ENCODE measurements around the gene MYLK. TPM values are rescaled to one million over a fixed set of nuclear protein-coding genes. Genes with fewer than 3 reads are reported as not detected.
A peak's percentile ranks its signal among the peaks of the same experiment; 100 is the strongest.

The MYLK gene
- polyA plus RNA-seq, 3 donors, result 0.35 to 1.3 (median 0.51) TPM

DNA sequence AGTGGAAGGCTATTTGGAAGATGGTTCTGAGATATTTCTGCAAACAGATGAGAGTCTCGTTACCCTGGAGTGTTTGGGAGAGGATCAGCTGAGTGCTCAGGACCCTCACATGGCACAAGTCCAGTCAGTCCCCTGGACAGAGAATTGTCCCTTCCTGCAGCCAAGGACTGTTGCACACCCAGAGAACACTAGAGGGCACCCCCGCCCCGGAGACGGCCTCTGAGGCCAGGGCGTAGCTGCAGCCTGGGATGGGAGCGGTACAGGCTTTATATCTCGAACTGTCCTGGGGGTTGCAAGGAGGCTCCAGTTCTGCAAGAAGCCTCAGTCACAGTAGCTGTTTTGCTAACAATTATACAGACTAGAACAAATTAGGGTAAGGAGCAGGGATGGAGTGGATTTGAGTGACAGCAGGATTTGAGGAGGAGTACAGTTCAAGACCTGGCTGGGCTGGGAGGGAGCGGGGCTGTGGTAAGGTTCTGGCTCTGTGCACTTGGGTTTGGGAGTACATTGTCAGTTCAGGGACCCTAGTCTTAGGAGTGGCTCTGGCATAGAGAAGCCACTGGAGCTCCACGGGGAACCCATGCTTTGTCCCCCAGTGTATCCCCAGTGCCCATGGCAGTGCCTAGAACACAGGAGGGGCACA, 231.7 kb downstream of the MYLK start:
- 36% methylated on average over 6 of the region's 9 CpGs for WGBS (ENCODE audit: insufficient coverage)
- H3K27ac ChIP-seq (ENCODE audit: low read depth in 1 of 2, low read length in 2 of 2), result no peak overlapping the region
- H3K4me2 ChIP-seq (replicated peaks; ENCODE audit: extremely low read depth, low read length, poor library complexity, severe bottlenecking), result no peak overlapping the region
- H3K79me2 ChIP-seq (ENCODE audit: insufficient read depth, low read length), result no peaks in the 10 kb centered on the region
- TF ChIP-seq, protein P1, sequence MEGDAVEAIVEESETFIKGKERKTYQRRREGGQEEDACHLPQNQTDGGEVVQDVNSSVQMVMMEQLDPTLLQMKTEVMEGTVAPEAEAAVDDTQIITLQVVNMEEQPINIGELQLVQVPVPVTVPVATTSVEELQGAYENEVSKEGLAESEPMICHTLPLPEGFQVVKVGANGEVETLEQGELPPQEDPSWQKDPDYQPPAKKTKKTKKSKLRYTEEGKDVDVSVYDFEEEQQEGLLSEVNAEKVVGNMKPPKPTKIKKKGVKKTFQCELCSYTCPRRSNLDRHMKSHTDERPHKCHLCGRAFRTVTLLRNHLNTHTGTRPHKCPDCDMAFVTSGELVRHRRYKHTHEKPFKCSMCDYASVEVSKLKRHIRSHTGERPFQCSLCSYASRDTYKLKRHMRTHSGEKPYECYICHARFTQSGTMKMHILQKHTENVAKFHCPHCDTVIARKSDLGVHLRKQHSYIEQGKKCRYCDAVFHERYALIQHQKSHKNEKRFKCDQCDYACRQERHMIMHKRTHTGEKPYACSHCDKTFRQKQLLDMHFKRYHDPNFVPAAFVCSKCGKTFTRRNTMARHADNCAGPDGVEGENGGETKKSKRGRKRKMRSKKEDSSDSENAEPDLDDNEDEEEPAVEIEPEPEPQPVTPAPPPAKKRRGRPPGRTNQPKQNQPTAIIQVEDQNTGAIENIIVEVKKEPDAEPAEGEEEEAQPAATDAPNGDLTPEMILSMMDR (IDR thresholded peaks at IDR 0.05), result peak; percentile 82
- peak overlapping the region; percentile 48 for H2AFZ ChIP-seq (ENCODE audit: insufficient read depth, low read depth, low read length, poor library complexity, severe bottlenecking)
- peaks cover 0 to 7% of the 10 kb centered on the region in 2 donors for H3K9me3 ChIP-seq (replicated peaks in 1 of 2; ENCODE audit: control insufficient read depth in 1 of 2, insufficient read depth in 1 of 2, low read length in 2 of 2)
- H4K20me1 ChIP-seq (ENCODE audit: insufficient read depth, low read length), result no peaks in the 10 kb centered on the region
- H3K4me3 Mint-ChIP-seq, result no peak overlapping the region
- H3K36me3 Mint-ChIP-seq, result no peaks in the 10 kb centered on the region
- peaks cover 0 to 9% (median 6%) of the 10 kb centered on the region in 7 donors for H3K9me3 Mint-ChIP-seq
- no peaks in the 10 kb centered on the region for H3K36me3 ChIP-seq (replicated peaks in 1 of 2; ENCODE audit: control insufficient read depth in 1 of 2, insufficient read depth in 2 of 2, low read length in 2 of 2)
- intact Hi-C loops (cut with micrococcal nuclease), result loop anchor here (5.0 kb wide), 1 partner anchor 70 kb away; no protein-coding TSS in a partner anchor
- no peak overlapping the region for H3K9ac ChIP-seq (ENCODE audit: insufficient read depth, low read length, poor library complexity, severe bottlenecking)
- peak; percentile 35 to 52 (median 42) for DNase-seq
- no peaks in the 10 kb centered on the region for H3K27me3 ChIP-seq (ENCODE audit: control insufficient read depth in 2 of 2, insufficient read depth in 2 of 2, low read length in 2 of 2)
- H3K27me3 Mint-ChIP-seq (ENCODE audit: low read depth in 3 of 3), result peaks cover 1 to 5% (median 2%) of the 10 kb centered on the region in 3 donors
- H3K27ac Mint-ChIP-seq, result peak overlapping the region in 1 of 7 donors; percentile 75
- H3K4me1 ChIP-seq (ENCODE audit: control insufficient read depth in 1 of 2, insufficient read depth in 2 of 2, low read length in 2 of 2), result peaks cover 0 to 4% of the 10 kb centered on the region in 2 donors
- H3K4me1 Mint-ChIP-seq, result peaks cover 13% of the 10 kb centered on the region
- H3K4me3 ChIP-seq (replicated peaks in 1 of 3; ENCODE audit: low read depth in 2 of 3, low read length in 3 of 3), result no peak overlapping the region

DNA sequence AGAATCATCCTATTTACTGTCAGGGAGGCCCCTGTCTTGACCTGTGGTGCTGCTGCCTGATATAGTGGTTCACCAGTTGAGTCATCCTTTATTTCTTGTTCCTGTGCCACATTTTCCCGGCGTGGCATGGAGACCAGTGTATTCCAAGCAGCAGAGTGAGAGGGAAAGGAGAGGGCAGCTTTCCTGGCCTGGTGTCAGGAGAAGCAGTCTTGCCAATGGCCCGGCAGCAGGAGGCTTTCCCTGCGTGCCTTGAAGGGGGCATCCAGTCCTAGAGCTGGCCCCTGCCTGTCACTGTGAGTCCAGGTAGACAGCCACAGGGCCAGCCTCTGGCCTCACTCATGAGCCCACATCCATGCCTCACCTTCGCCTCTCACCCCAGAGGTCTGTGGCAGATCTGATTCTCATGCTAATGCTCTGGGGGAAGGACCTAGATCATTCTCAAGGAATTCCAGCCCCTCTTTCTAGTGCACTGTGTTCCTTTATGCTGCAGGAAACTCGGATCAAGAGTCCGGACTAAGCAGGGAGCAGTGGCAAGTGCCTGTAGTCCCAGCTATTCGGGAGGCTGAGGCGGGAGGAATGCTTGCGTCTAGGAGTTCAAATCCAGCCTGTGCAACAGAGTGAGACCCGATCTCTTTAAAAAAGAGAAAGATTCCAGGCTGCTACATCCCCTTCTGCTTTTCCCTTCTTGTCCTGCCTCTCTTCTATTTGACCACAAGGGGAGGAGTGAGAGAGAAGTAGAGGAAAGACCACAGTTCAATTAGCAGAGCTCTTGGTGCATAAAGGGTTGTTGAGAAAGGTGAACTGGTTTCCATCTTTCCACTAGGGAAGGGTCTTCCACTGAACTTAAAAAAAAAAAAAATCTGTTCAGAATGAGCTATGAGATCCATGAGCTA, 232.4 kb downstream of the MYLK start:
- Histone ChIP-seq H3K27ac (ENCODE audit: low read depth in 1 of 2, low read length in 2 of 2) (no peak overlapping the region), H3K4me1 (ENCODE audit: control insufficient read depth in 1 of 2, insufficient read depth in 2 of 2, low read length in 2 of 2) (peaks cover 0 to 4% of the 10 kb centered on the region in 2 donors), H2AFZ (ENCODE audit: insufficient read depth, low read depth, low read length, poor library complexity, severe bottlenecking) (no peak overlapping the region), H3K79me2 (ENCODE audit: insufficient read depth, low read length) (no peaks in the 10 kb centered on the region), H3K4me3 (replicated peaks in 1 of 3; ENCODE audit: low read depth in 2 of 3, low read length in 3 of 3) (no peak overlapping the region), H3K27me3 (ENCODE audit: control insufficient read depth in 2 of 2, insufficient read depth in 2 of 2, low read length in 2 of 2) (no peaks in the 10 kb centered on the region), H3K36me3 (replicated peaks in 1 of 2; ENCODE audit: control insufficient read depth in 1 of 2, insufficient read depth in 2 of 2, low read length in 2 of 2) (no peaks in the 10 kb centered on the region), H4K20me1 (ENCODE audit: insufficient read depth, low read length) (no peaks in the 10 kb centered on the region), H3K4me2 (replicated peaks; ENCODE audit: extremely low read depth, low read length, poor library complexity, severe bottlenecking) (no peak overlapping the region), H3K9me3 (replicated peaks in 1 of 2; ENCODE audit: control insufficient read depth in 1 of 2, insufficient read depth in 1 of 2, low read length in 2 of 2) (peaks cover 0 to under 1% of the 10 kb centered on the region in 2 donors), H3K9ac (ENCODE audit: insufficient read depth, low read length, poor library complexity, severe bottlenecking) (no peak overlapping the region)
- Mint-ChIP-seq H3K9me3 (peaks cover 0 to 2% (median 1%) of the 10 kb centered on the region in 7 donors), H3K36me3 (no peaks in the 10 kb centered on the region), H3K4me1 (peaks cover 13% of the 10 kb centered on the region), H3K4me3 (no peak overlapping the region), H3K27me3 (ENCODE audit: low read depth in 3 of 3) (peaks cover 1 to 5% (median 2%) of the 10 kb centered on the region in 3 donors), H3K27ac (peak overlapping the region in 1 of 7 donors; percentile 17)
- no peak for DNase-seq
- TF ChIP-seq, protein P1 (IDR thresholded peaks at IDR 0.05), result no peak
- intact Hi-C loops (cut with micrococcal nuclease), result loop anchor here (5.0 kb wide), 1 partner anchor 71 kb away; no protein-coding TSS in a partner anchor
- 96% methylated on average over 9 of the region's 11 CpGs for WGBS (ENCODE audit: insufficient coverage)

Measured in CD14-positive monocyte (primary cell).